ENCODE results near the gene POU2AF3.

Gene POU2AF3

DNA sequence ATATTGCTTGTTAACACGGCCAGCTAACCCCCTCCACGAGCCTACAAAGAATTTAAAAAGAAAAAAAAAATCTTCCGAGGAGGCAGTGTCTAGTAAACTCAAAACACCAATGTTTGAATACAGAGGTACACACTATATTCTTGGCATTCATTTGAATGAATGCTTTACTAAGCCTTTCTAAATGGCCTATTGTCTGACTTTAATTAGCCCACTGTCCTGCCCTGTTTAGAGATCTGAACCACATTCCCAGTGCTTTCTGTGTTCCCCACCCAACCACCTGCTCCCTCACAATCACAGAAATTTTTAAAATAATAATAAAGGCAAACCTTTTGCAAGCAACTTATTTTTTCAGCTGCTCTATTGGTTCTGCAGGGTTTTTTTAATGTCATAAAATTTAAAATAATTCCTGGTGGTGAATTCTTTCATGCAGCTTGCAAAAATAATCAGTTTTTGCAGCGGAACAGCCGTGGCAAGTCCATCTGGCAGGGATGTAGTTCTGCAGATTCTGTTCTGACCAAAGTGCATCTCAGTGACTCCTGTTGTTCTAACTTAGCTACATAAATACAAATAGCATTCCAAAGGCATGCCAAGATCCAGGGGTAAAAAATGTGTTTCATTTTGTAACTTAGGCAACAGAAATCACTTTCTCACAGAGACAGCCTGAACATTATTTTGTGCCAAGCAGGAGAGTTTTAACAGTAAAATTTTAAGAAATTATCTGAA, 29.0 kb upstream of the POU2AF3 start:
- H2AFZ ChIP-seq (ENCODE audit: low read length) = no peak overlapping the region
- H3F3A ChIP-seq (ENCODE audit: low read depth) = no peaks in the 10 kb centered on the region
- H3K27me3 ChIP-seq (ENCODE audit: insufficient read depth, low read length, poor library complexity, severe bottlenecking) = no peaks in the 10 kb centered on the region
- no peaks in the 10 kb centered on the region for H3K36me3 ChIP-seq (ENCODE audit: insufficient read depth, low read length)
- H3K4me2 ChIP-seq (ENCODE audit: low read depth, low read length, poor library complexity, severe bottlenecking) = no peak overlapping the region
- peaks cover 5% of the 10 kb centered on the region for H3K4me1 ChIP-seq (ENCODE audit: insufficient read depth, low read length, poor library complexity, severe bottlenecking)
- no peaks in the 10 kb centered on the region for H3K79me2 ChIP-seq (ENCODE audit: insufficient read depth, low read length)
- TF ChIP-seq, protein P1, sequence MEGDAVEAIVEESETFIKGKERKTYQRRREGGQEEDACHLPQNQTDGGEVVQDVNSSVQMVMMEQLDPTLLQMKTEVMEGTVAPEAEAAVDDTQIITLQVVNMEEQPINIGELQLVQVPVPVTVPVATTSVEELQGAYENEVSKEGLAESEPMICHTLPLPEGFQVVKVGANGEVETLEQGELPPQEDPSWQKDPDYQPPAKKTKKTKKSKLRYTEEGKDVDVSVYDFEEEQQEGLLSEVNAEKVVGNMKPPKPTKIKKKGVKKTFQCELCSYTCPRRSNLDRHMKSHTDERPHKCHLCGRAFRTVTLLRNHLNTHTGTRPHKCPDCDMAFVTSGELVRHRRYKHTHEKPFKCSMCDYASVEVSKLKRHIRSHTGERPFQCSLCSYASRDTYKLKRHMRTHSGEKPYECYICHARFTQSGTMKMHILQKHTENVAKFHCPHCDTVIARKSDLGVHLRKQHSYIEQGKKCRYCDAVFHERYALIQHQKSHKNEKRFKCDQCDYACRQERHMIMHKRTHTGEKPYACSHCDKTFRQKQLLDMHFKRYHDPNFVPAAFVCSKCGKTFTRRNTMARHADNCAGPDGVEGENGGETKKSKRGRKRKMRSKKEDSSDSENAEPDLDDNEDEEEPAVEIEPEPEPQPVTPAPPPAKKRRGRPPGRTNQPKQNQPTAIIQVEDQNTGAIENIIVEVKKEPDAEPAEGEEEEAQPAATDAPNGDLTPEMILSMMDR (conservative IDR thresholded peaks at IDR 0.05; ENCODE audit: low read length) = no peak
- no peak for TF ChIP-seq EZH2phosphoT487 (IDR thresholded peaks at IDR 0.05; ENCODE audit: borderline replicate concordance)
- no peaks in the 10 kb centered on the region for H3K9me3 ChIP-seq (ENCODE audit: insufficient read depth, low read depth, low read length)
- H3K9me2 ChIP-seq (replicated peaks; ENCODE audit: low read depth, low read length) = no peaks in the 10 kb centered on the region
- H4K20me1 ChIP-seq (ENCODE audit: insufficient read depth, low read length, poor library complexity, severe bottlenecking) = no peaks in the 10 kb centered on the region
- H3K4me3 ChIP-seq (ENCODE audit: low read length, poor library complexity, severe bottlenecking) = no peak overlapping the region
- no peak overlapping the region for H3K9ac ChIP-seq (ENCODE audit: low read depth, low read length, poor library complexity, severe bottlenecking)

DNA sequence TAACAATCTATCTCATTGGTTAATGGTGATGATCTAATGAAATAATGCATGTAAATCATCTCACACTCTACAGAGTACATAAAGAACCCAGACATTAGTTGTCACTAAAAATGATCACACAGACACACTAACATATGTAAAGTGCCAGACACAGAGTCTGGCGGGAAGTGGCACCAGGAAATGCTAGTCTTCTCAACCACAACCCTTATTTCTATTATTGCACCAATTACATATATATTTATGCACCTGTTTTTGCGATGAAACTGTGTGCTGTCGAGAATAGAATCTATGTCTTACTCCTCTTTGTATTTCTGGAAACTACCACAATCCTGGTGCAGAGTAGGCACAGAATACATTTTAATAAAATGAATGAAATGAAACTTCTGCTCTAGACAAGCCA, 25.9 kb upstream of the POU2AF3 start:
- Histone ChIP-seq H3K27me3 (ENCODE audit: insufficient read depth, low read length, poor library complexity, severe bottlenecking) (no peaks in the 10 kb centered on the region), H3K9me2 (replicated peaks; ENCODE audit: low read depth, low read length) (no peaks in the 10 kb centered on the region), H3K4me2 (ENCODE audit: low read depth, low read length, poor library complexity, severe bottlenecking) (no peak overlapping the region), H4K20me1 (ENCODE audit: insufficient read depth, low read length, poor library complexity, severe bottlenecking) (no peaks in the 10 kb centered on the region), H3K79me2 (ENCODE audit: insufficient read depth, low read length) (no peaks in the 10 kb centered on the region), H3K4me1 (ENCODE audit: insufficient read depth, low read length, poor library complexity, severe bottlenecking) (peaks cover 5% of the 10 kb centered on the region), H2AFZ (ENCODE audit: low read length) (no peak overlapping the region), H3K9me3 (ENCODE audit: insufficient read depth, low read depth, low read length) (no peaks in the 10 kb centered on the region), H3K4me3 (ENCODE audit: low read length, poor library complexity, severe bottlenecking) (no peak overlapping the region), H3F3A (ENCODE audit: low read depth) (no peaks in the 10 kb centered on the region), H3K9ac (ENCODE audit: low read depth, low read length, poor library complexity, severe bottlenecking) (no peak overlapping the region), H3K36me3 (ENCODE audit: insufficient read depth, low read length) (no peaks in the 10 kb centered on the region)
- no peak for TF ChIP-seq EZH2phosphoT487 (IDR thresholded peaks at IDR 0.05; ENCODE audit: borderline replicate concordance)
- TF ChIP-seq, protein P1 (conservative IDR thresholded peaks at IDR 0.05; ENCODE audit: low read length) = no peak

DNA sequence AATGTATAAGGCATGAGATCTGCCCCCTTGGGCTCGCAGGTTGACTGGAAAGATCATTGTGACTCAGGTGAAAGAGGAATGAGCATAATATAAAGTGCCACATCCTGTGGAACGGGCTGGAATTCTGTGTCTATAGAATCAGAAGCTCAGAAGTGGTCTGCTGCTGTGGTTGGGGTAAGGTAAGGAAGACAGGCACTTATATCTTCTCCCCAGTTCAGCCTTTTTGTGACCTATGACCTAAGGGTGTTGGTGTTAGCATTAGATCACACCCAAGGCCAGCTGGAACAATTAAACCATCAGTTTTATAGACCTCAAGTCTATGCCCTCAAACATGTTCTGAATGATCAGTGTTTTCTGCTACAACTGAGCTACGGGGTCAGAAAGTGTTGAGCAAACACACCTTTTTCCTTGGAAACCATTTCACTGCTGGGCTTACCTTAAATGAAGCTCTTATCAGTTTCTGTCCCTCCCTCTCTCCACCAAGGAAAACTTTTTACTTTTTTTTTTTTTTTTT, 15.7 kb upstream of the POU2AF3 start:
- Histone ChIP-seq H3K4me3 (ENCODE audit: low read length, poor library complexity, severe bottlenecking) (no peak overlapping the region), H4K20me1 (ENCODE audit: insufficient read depth, low read length, poor library complexity, severe bottlenecking) (no peaks in the 10 kb centered on the region), H2AFZ (ENCODE audit: low read length) (no peak overlapping the region), H3F3A (ENCODE audit: low read depth) (no peaks in the 10 kb centered on the region), H3K4me1 (ENCODE audit: insufficient read depth, low read length, poor library complexity, severe bottlenecking) (no peaks in the 10 kb centered on the region), H3K4me2 (ENCODE audit: low read depth, low read length, poor library complexity, severe bottlenecking) (no peak overlapping the region), H3K27me3 (ENCODE audit: insufficient read depth, low read length, poor library complexity, severe bottlenecking) (no peaks in the 10 kb centered on the region), H3K36me3 (ENCODE audit: insufficient read depth, low read length) (no peaks in the 10 kb centered on the region), H3K9me3 (ENCODE audit: insufficient read depth, low read depth, low read length) (no peaks in the 10 kb centered on the region), H3K9me2 (replicated peaks; ENCODE audit: low read depth, low read length) (no peaks in the 10 kb centered on the region), H3K79me2 (ENCODE audit: insufficient read depth, low read length) (no peaks in the 10 kb centered on the region), H3K9ac (ENCODE audit: low read depth, low read length, poor library complexity, severe bottlenecking) (no peak overlapping the region)
- no peak for TF ChIP-seq EZH2phosphoT487 (IDR thresholded peaks at IDR 0.05; ENCODE audit: borderline replicate concordance)
- TF ChIP-seq, protein P1 (conservative IDR thresholded peaks at IDR 0.05; ENCODE audit: low read length) = no peak

Data from Loucy (cell line).